ENCODE measurements around the gene SPRYD3.

Gene SPRYD3

DNA sequence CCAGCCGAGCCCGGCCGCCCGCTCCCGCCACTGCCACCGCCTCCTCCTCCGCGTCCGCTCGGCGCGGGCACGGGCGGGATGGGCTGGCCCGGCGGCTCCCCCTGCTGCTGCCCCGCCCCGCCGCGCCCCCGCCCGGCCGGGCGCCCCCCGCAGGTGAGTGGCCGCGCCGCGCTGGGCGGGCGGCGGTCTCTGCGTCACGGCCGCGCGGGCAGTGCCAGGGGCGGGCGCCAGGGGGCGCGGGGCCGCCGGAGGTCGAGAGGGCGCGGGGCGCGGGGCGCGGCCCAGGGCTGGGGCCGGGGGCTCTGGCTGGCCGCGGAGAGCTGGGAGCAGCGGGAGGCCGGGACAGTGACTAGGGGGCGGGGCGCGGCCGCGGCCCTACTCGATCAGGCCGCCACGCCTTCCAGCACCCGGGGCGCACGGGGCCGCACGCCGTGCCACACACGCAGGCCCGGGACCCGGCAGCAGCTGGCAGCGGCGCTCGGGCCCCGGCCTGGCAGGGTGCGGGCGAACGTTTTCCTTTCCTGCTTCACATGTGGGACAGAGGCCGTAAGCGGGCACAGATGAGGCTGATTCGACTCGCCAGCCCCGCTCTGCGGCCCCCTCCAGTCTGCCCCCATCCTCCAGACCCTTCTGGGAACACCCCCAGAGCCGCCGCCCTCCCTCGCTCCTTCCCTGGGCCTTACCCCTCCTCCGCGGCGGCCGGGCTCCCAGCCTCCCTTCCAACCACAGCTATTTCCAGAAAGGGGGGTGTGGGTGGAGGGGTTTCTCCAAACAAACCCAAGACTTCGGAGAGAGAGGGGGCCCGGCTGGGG lies 31.8 kb downstream of the SPRYD3 start:
- no peak for TF ChIP-seq GATA2 (IDR thresholded peaks at IDR 0.05; ENCODE audit: low read depth, low read length)
- no peak for TF ChIP-seq GATA3 (IDR thresholded peaks at IDR 0.05; ENCODE audit: low read depth, low read length)

DNA sequence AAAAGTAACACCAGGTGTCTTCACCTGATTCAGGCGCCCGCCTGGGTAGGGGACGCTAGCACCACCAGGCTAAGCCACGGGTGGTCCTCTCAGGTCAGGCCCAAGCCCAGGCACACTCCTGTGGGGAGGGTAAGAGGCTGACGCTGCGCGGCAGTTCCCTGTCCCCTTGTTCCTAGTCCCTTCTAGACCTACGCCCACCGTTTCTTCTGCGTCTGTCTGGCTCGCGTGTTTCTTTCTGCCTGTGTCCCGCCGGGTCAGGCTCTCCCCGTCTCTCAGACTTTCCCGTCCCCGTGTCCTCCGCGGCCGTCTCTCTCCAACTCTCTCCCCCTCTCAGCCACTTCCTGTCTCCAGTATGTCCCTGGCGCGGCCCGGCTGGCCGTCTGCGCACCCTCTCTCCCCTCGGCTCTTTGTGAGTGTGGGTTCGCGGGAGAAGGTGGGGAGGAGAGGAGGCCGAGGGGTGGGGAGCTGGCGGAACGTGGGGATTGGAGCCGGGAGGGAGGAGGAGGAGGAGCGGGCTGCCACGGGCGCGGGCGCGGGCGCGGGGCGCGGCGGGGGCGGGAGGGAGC lies 32.5 kb downstream of the SPRYD3 start:
- TF ChIP-seq GATA2 (IDR thresholded peaks at IDR 0.05; ENCODE audit: low read depth, low read length) (no peak), GATA3 (IDR thresholded peaks at IDR 0.05; ENCODE audit: low read depth, low read length) (no peak)

DNA sequence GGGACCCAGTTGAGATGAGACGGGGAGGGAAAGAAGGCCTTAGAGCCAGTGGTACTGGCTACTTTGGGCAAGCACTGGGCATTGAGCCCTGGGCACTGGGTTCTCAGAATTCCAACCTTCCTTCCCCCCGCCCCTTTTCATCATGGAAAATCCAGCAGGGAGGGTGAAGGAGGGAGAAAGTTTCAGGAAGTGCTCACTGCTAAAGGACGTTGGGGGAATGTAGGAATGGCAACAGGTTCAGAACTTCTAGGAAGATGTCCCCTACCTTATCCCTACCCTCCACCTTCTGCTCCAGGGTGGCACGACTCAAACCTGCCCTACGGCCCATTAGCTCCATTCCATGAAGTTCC lies 33.5 kb downstream of the SPRYD3 start:
- TF ChIP-seq GATA2 (IDR thresholded peaks at IDR 0.05; ENCODE audit: low read depth, low read length): no peak
- TF ChIP-seq GATA3 (IDR thresholded peaks at IDR 0.05; ENCODE audit: low read depth, low read length): no peak

DNA sequence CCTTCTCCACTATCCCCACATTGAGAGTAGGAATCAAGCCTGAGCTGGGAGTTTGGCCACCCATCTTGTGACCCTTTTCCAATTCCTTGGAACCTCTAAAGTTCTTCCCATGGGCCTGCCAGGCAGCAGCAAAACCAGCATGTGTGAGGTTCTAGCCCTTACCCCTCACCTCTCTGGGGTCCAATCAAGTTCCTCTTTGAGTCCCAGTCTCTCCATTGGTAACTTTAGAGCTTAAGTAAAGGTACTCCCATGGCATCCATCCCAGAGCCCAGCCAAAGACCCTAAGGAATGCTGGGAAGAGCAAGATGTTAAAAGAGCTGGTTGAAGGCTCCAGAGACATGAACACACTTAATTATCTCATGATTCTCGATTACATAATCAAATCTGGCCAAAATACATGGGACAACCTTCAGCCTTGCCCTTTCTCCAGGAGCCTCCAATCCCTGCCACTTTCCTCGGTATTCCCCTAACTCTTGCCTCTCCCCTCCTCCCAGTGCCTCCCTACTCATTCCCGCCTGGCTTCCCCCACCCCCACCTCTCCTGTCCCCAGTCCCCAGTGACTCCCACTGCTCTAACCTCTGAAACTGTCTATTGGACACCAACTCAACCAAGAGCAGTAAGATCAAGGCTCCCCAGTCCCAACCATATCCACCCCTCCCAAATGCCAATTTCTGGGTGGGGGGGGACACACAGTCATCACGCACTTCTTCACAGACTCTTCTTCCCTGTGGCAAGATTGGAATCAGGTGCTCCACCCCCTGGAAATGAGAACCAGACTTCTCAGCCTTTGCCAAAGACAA lies 34.1 kb downstream of the SPRYD3 start:
- TF ChIP-seq GATA2 (IDR thresholded peaks at IDR 0.05; ENCODE audit: low read depth, low read length) (no peak), GATA3 (IDR thresholded peaks at IDR 0.05; ENCODE audit: low read depth, low read length) (no peak)

DNA sequence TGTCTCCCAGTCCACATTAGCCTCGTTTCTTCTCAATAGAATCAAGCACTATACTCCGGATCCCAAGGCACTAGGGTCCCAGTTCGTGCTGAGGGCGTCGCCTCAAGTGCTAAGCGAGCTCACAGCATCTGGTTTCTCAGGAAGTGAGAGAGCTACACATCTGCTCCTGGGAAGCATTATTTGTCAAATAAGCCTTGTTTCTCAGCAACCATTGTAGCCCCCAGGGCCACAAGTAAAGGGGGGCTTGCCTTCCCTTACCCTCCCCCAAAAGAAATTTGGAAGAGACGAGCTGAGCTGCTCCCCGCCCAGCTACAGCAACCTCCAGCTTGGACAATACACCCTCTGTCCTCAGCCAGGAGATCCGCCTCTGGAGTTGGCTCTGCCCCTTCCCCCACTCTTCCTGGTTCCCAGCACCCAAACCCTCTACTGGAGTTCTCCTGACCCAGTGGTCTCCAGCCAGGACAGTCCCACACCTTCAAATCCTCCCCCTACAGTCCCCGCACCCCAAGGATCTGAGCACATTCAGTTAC lies 35.1 kb downstream of the SPRYD3 start:
- TF ChIP-seq GATA2 (IDR thresholded peaks at IDR 0.05; ENCODE audit: low read depth, low read length) (no peak), GATA3 (IDR thresholded peaks at IDR 0.05; ENCODE audit: low read depth, low read length) (no peak)

DNA sequence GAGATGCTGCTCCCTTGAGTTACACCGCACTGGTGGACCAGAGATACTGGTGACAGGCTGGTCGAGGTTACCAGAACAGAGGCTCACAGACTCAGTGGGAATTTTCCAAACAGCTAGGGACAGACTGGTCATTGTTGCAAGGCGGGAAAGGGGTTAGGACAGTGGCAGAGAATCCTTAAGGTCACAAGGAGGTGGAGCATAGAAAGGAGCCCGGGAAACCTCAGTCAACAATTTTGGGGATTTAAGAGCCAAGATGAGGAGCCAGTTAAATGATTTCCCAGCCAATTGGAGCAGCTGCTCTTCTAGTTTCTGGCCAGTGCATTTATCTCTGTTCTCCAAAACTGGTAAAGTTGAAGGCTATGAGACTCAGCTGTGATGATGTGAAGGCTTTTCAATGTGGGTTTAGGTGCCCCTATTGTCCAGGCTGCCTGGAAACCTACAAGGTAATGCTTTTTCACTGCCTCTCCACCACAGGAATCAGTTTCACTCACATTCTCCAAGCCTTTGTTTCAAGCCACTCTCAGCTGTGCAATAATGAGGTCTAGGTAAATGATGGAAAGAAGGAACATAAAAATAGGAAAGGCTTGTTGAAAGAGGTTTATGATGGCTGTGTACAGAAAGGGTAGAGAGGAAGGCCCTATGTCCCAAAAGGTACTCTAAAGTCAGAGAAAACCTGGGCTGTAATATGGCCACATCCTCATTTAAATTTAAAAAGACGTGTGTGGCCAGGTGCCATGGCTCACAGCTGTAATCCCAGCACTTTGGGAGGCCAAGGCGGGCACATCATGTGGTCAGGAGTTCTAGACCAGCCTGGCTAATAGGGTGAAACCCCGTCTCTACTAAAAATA lies 36.4 kb downstream of the SPRYD3 start:
- TF ChIP-seq GATA3 (IDR thresholded peaks at IDR 0.05; ENCODE audit: low read depth, low read length) (no peak), GATA2 (IDR thresholded peaks at IDR 0.05; ENCODE audit: low read depth, low read length) (no peak)

DNA sequence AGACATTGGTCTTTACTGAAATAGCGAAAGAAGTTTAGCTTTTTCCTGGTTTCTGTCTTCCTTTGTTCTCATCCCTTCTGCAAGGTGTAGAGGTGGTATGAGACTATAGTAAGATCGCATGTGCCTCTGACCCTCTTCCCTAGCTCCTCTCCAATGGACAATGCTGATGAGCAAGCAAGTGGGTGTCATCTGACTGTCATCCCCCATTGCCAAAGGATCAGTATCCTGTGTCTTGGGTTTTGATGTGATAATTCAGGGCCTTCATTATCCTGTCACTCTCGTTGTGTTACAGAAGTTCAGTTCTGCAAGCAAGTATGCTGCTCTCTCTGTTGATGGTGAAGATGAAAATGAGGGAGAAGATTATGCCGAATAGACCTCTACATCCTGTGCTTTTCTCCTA lies 39.3 kb downstream of the SPRYD3 start:
- TF ChIP-seq GATA3 (IDR thresholded peaks at IDR 0.05; ENCODE audit: low read depth, low read length) (no peak), GATA2 (IDR thresholded peaks at IDR 0.05; ENCODE audit: low read depth, low read length) (no peak)

DNA sequence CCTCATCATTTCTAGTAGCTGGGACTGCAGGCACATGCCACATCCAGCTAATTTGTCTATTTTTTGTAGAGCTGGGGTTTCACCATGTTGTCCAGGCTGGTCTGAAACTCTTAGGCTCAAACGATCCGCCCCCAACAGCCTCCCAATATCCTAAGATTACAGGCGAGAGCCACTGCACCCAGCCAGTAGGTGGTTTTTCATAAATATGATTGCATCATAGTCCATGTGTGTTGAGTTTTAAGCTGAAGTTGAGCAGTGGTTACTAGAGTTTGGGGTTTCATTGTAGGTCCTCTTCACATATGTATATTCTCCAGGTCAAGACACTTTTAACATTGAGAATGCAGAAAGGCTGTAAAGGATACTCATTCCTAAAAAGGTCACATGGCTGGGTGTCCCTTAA lies 42.4 kb downstream of the SPRYD3 start:
- TF ChIP-seq GATA2 (IDR thresholded peaks at IDR 0.05; ENCODE audit: low read depth, low read length) (no peak), GATA3 (IDR thresholded peaks at IDR 0.05; ENCODE audit: low read depth, low read length) (no peak)

DNA sequence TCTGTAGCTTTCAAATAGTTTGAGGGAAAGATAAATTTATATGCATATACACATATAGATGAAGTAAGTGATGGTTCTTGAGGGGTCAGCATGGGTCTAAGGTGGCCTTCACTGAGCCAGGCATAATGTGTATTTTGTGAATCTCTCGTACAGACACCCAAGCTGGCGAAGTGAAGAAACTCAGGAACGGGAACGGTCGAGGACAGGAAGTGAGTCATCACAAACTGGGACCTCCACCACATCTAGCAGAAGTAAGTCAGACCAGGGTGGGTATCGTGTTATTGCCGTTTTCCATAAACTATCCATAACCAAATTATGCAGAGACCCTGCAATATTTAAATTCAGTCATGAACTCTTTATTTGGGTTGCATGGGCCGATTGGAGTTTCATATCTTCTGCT lies 44.7 kb downstream of the SPRYD3 start:
- TF ChIP-seq GATA2 (IDR thresholded peaks at IDR 0.05; ENCODE audit: low read depth, low read length) (no peak), GATA3 (IDR thresholded peaks at IDR 0.05; ENCODE audit: low read depth, low read length) (no peak)

DNA sequence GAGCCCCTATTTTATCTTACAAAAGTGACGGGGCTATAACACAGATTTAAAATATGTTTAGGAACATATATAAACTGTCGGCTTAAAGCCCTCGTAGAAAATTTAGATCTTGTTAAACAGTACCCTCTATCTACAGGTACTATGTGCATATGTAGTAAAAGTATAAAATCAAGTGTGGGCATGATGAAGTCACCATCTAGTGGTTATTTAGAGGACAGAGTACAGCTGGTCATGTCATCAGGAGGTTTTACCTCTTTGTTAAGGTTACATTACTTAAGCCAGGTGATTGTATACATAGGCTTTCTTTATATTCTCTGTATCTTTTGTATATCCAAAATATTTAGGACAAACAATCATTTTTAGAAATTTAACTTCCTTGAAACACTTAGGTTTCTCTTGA lies 47.6 kb downstream of the SPRYD3 start:
- no peak for TF ChIP-seq GATA2 (IDR thresholded peaks at IDR 0.05; ENCODE audit: low read depth, low read length)
- TF ChIP-seq GATA3 (IDR thresholded peaks at IDR 0.05; ENCODE audit: low read depth, low read length): no peak

DNA sequence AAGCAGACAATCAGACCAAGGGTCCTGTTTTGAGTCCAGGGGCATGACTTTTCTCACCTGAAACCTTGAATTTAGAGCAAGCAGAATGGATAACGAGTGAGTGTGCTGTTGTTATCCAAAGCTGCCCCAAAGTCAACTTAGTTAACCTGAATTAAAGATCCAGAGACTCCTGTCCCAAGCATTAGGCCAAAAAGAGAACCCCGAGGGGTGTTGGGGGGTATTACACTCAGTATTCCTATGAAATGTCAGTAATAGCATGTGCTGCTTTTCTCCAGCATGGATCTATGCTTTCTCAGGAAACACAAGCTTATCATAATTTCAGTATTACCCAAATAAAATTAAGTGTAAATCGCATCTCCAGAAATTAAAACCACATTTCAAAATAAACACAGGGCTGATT lies 53.9 kb downstream of the SPRYD3 start:
- TF ChIP-seq GATA3 (IDR thresholded peaks at IDR 0.05; ENCODE audit: low read depth, low read length) (no peak), GATA2 (IDR thresholded peaks at IDR 0.05; ENCODE audit: low read depth, low read length) (no peak)

DNA sequence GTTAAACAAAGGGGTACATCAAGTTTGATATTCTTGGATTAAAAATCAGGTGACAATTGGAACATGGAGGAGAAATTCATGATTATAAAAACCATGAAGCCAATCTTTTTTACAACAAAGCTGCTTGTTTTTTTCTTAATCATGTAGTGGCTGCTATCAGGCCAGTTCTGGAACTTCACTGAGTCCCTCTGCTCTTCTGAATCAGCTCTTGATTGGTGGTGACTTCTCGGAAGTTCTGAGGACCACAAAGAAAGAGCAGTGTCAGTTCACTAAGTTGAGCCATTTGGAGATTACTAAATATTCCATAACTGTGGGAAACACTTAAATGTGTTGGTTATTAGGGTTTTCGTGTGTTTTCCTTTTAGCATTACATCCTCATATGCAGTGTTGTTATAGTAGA lies 64.5 kb downstream of the SPRYD3 start:
- TF ChIP-seq GATA3 (IDR thresholded peaks at IDR 0.05; ENCODE audit: low read depth, low read length) (no peak), GATA2 (IDR thresholded peaks at IDR 0.05; ENCODE audit: low read depth, low read length) (no peak)
